ENCODE results near the gene UNC5A. TPM values are rescaled to one million over a fixed set of nuclear protein-coding genes. Genes with fewer than 3 reads are reported as not detected.

UNC5A gene
- total RNA-seq, 1 donor from 2014 or later: not detected

DNA sequence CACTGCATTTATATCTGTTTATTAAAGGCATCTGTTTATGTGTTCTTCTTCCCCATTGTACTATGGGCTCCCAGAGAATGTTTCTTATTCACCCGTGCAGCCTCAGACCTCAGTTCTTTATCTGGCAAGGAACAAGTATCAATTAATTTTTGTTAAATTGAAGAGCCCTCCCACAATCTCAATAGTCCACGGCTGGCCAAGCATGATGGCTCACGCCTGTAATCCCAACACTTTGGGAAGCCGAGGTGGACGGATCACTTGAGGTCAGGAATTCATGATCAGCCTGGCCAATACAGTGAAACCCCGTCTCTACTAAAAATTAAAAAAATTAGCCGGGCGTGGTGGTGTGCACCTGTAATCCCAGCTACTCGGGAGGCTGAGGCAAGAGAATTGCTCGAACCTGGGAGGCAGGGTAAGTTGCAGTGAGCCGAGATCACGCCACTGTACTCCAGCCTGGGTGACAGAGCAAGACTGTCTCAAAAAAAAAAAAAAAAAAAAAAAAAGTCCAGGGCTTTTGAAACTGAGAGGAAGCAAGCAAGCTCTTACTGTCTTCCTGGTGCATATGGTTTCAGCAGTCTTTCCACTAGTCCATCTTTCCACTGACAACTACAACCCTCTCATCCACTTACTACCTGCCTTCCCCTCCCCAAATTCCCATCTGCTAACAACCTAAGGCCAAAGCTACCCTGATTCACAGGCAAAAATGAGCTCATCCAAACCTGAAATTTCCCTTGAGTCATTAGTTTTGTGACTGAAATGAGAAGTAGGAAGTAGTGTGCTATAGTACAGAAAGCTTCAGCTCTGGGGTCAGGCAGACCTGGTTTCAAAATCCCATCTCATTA lies 91.1 kb downstream of the UNC5A start:
- H3K4me3 Mint-ChIP-seq (ENCODE audit: unreplicated experiment): peak overlapping the region; percentile 21
- H3K36me3 Mint-ChIP-seq (ENCODE audit: low read depth, unreplicated experiment): peaks cover 30% of the 10 kb centered on the region
- no peaks in the 10 kb centered on the region for H3K9me3 Mint-ChIP-seq (ENCODE audit: unreplicated experiment)
- peaks cover 4% of the 10 kb centered on the region for H3K27me3 Mint-ChIP-seq (ENCODE audit: unreplicated experiment)
- H3K4me1 Mint-ChIP-seq (ENCODE audit: unreplicated experiment): peaks cover 15% of the 10 kb centered on the region
- H3K27ac Mint-ChIP-seq (ENCODE audit: unreplicated experiment): no peak overlapping the region
- TF ChIP-seq, protein P1, sequence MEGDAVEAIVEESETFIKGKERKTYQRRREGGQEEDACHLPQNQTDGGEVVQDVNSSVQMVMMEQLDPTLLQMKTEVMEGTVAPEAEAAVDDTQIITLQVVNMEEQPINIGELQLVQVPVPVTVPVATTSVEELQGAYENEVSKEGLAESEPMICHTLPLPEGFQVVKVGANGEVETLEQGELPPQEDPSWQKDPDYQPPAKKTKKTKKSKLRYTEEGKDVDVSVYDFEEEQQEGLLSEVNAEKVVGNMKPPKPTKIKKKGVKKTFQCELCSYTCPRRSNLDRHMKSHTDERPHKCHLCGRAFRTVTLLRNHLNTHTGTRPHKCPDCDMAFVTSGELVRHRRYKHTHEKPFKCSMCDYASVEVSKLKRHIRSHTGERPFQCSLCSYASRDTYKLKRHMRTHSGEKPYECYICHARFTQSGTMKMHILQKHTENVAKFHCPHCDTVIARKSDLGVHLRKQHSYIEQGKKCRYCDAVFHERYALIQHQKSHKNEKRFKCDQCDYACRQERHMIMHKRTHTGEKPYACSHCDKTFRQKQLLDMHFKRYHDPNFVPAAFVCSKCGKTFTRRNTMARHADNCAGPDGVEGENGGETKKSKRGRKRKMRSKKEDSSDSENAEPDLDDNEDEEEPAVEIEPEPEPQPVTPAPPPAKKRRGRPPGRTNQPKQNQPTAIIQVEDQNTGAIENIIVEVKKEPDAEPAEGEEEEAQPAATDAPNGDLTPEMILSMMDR (IDR thresholded peaks at IDR 0.05; ENCODE audit: unreplicated experiment): no peak
- no peak for DNase-seq (ENCODE audit: low spot score)

DNA sequence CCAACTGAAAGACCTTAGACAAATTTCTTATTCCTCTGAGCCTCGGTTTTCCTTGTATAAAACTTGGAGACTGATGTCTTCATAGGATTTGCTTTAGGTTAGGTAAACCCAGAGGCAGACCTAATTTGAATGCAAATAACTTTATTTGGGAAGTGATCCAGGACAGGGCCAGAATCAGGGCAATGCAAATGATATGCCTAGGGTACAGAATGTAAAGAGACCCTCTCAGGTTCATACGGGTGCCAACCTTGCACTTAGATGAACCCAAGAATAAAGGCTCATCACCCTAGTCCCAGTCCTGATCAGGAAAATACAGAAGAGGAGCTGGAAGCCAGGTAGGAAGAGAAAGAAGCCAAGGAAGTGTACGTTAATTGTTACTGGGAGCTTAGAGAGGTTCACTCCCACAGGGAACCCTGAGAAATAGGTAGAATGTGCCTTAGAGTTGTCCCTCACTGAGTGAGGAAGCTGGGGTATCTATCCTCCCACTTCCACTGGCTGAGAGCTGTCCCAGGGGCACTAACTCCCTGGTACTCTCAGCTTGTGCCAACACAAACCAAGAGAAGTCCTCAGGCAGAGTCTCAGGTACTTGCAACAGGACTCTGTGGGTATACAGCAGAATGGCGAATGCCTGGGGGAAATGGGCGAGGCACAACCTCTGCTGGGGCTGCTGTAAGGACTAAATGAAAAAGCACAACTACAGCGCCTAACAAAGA lies 91.9 kb downstream of the UNC5A start:
- no peak for DNase-seq (ENCODE audit: low spot score)
- TF ChIP-seq, protein P1 (IDR thresholded peaks at IDR 0.05; ENCODE audit: unreplicated experiment): no peak
- Mint-ChIP-seq H3K27ac (ENCODE audit: unreplicated experiment) (no peak overlapping the region), H3K4me3 (ENCODE audit: unreplicated experiment) (peak overlapping the region; percentile 21), H3K9me3 (ENCODE audit: unreplicated experiment) (no peaks in the 10 kb centered on the region), H3K36me3 (ENCODE audit: low read depth, unreplicated experiment) (peaks cover 30% of the 10 kb centered on the region), H3K27me3 (ENCODE audit: unreplicated experiment) (peaks cover 4% of the 10 kb centered on the region), H3K4me1 (ENCODE audit: unreplicated experiment) (peaks cover 15% of the 10 kb centered on the region)

DNA sequence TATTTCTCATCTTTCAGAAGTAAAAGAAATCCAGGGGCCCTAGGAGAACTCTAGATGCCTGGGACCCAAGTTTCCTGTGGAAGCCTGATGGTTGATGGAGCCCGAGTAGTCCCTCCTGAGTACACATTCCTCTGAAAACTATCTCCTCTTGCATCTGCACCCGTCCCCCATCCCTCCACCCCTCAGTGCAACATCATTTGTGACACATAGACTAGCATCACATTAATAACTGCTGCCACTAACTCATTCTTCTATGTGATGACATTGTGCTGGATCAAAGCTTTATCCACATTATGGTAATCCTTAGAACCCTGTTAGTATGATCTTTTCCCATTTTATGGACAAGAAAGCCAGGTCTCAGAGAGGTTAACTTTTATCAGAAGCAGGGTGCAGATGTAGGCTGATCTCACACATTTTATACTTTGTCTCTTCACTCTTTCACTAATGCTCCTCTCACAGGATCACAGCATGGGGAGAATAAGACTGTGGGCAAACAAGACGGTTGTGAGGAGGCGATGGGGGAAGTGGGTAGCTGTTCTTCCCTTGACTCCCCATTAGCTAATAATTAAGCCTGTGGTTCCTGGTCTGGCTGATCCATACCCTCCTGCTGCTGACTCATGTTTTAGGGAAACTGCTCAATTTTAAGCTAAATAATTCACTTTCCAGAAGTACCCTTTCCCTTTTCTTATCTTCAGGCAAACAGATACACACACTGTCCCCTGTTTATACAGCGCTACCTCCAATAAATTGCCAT lies 92.7 kb downstream of the UNC5A start:
- H3K27me3 Mint-ChIP-seq (ENCODE audit: unreplicated experiment): peaks cover 4% of the 10 kb centered on the region
- peaks cover 30% of the 10 kb centered on the region for H3K36me3 Mint-ChIP-seq (ENCODE audit: low read depth, unreplicated experiment)
- DNase-seq (ENCODE audit: low spot score): no peak
- peaks cover 19% of the 10 kb centered on the region for H3K4me1 Mint-ChIP-seq (ENCODE audit: unreplicated experiment)
- no peaks in the 10 kb centered on the region for H3K9me3 Mint-ChIP-seq (ENCODE audit: unreplicated experiment)
- no peak overlapping the region for H3K4me3 Mint-ChIP-seq (ENCODE audit: unreplicated experiment)
- TF ChIP-seq, protein P1 (IDR thresholded peaks at IDR 0.05; ENCODE audit: unreplicated experiment): no peak
- H3K27ac Mint-ChIP-seq (ENCODE audit: unreplicated experiment): no peak overlapping the region

DNA sequence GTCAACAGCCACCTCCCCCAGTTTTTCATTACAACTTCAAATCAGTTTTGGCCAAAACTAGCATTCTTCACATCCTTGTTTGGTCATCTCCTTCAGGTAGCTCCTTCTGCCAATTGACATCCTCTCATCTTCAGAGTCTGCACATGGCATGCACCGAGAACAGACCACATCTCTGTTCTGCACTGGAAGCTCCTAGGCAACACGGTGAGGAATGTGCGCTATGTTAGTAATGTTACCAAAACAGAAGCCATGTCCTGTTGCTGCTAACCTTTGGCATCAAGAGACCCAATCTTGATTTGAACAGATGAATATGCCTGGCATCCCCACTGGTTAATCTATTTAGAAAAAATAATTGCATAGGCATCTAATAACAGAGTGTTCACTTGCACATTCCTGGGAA lies 93.9 kb downstream of the UNC5A start:
- Mint-ChIP-seq H3K4me3 (ENCODE audit: unreplicated experiment) (no peak overlapping the region), H3K27ac (ENCODE audit: unreplicated experiment) (no peak overlapping the region), H3K36me3 (ENCODE audit: low read depth, unreplicated experiment) (peaks cover 30% of the 10 kb centered on the region), H3K27me3 (ENCODE audit: unreplicated experiment) (peaks cover 4% of the 10 kb centered on the region), H3K9me3 (ENCODE audit: unreplicated experiment) (no peaks in the 10 kb centered on the region), H3K4me1 (ENCODE audit: unreplicated experiment) (peaks cover 14% of the 10 kb centered on the region)
- no peak for DNase-seq (ENCODE audit: low spot score)
- TF ChIP-seq, protein P1 (IDR thresholded peaks at IDR 0.05; ENCODE audit: unreplicated experiment): no peak

Measured in endothelial cell (in vitro differentiated cells).